HepG2 (cell line): ENCODE results near the gene TMEM117. TPM values are rescaled to one million over a fixed set of nuclear protein-coding genes. Genes with fewer than 3 reads are reported as not detected.

Source experiments
- ATAC-seq: fragments of 200-7000 bp; cut with Tn5 transposase; 3 replicates; pipeline ENCODE4 v1.9.1; 2020; ENCODE audit warnings: mild to moderate bottlenecking, moderate library complexity
- BruUV-seq: library from RNA; stranded (reverse); fragments of 400-500 nt; replicated peaks from 2 replicates; lab custom pipeline; 2021; lab: Mats Ljungman, UMichigan
- CTCF ChIA-PET: fragments of 300-600 bp; formaldehyde crosslinking; extraction: SDS; loops from one replicate; lab custom pipeline; 2021; ENCODE audit warnings: low total read pairs, inconsistent platforms, low intra/inter-chr PET ratio; lab: Yijun Ruan, JAX
- POLR2A ChIA-PET: fragments of 350-600 bp; sonication (Branson Sonifier 250); formaldehyde crosslinking; loops from one replicate; lab custom pipeline; 2020; ENCODE audit warnings: antibody characterized with exemption, inconsistent platforms; lab: Yijun Ruan, JAX
- DNase-seq: peaks from one replicate; pipeline ENCODE4 v3.0.0-alpha.2; 2015; ENCODE audit warnings: low spot score
- FAIRE-seq: peaks from 3 replicates; lab custom pipeline; 2011; peaks lifted over from hg19 to GRCh38; lab: Jason Lieb, UNC
- H2AFZ ChIP-seq: one replicate; pipeline ENCODE4 v1.6.1; 2011; ENCODE audit warnings: low read length, inconsistent platforms
- H3K27ac ChIP-seq: fragments of 300-600 bp; 3 replicates; pipeline ENCODE4 v1.8.0; 2011; ENCODE audit warnings: mixed run types, mild to moderate bottlenecking, mixed read lengths, low read length, inconsistent platforms; ENCODE audit not compliant: insufficient read depth; ENCODE audit errors: extremely low read length
- H3K27me3 ChIP-seq, 2 experiments: fragments of 200-600 bp in 1 of 2; 2 replicates in 1 of 2; 3 replicates in 1 of 2; pipeline versions ENCODE4 v1.6.0 to v1.8.0; 2011; ENCODE audit warnings: low read length in 2 of 2, mild to moderate bottlenecking in 2 of 2, moderate library complexity in 2 of 2, inconsistent platforms in 1 of 2; ENCODE audit not compliant: insufficient read depth in 2 of 2, control insufficient read depth in 1 of 2
- H3K36me3 ChIP-seq, 2 experiments: fragments of 200-600 bp in 1 of 2; replicated peaks in 1 of 2; 2 replicates in 1 of 2; 3 replicates in 1 of 2; pipeline versions ENCODE4 v1.5.1 to v1.8.0; 2011; ENCODE audit warnings: low read length in 2 of 2, inconsistent platforms in 1 of 2; ENCODE audit not compliant: insufficient read depth in 2 of 2, control insufficient read depth in 1 of 2
- H3K4me1 ChIP-seq: 2 replicates; pipeline ENCODE4 v1.5.1; 2012; ENCODE audit warnings: low read length, inconsistent platforms; ENCODE audit not compliant: insufficient read depth
- H3K4me2 ChIP-seq: 2 replicates; pipeline ENCODE4 v1.6.0; 2011; ENCODE audit warnings: low read depth, low read length, inconsistent platforms
- H3K4me3 ChIP-seq, 3 experiments: fragments of 200-600 bp in 1 of 3; sonication (generic), shearing (Covaris generic) in 1 of 3; replicated peaks in 1 of 3; 2 replicates each; pipeline ENCODE4 v1.5.1; 2011 to 2016; ENCODE audit warnings: low read length in 3 of 3, inconsistent platforms in 2 of 3, low read depth in 2 of 3, mild to moderate bottlenecking in 2 of 3, control low read depth in 1 of 3, mixed read lengths in 1 of 3; ENCODE audit not compliant: insufficient read depth in 1 of 3
- H3K79me2 ChIP-seq: one replicate; pipeline ENCODE4 v1.6.1; 2011; ENCODE audit warnings: low read length, inconsistent platforms; ENCODE audit not compliant: insufficient read depth
- H3K9ac ChIP-seq: 2 replicates; pipeline ENCODE4 v1.6.0; 2011; ENCODE audit warnings: mild to moderate bottlenecking, low read depth, low read length, inconsistent platforms; ENCODE audit not compliant: insufficient read depth
- H3K9me3 ChIP-seq: 2 replicates; pipeline ENCODE4 v1.5.1; 2012; ENCODE audit warnings: mild to moderate bottlenecking, low read length
- H4K20me1 ChIP-seq: 2 replicates; pipeline ENCODE4 v1.6.0; 2011; ENCODE audit warnings: inconsistent platforms, mild to moderate bottlenecking, low read length, moderate library complexity; ENCODE audit not compliant: insufficient read depth
- ATRX ChIP-seq: sonication (generic); formaldehyde crosslinking; IDR thresholded peaks from 2 replicates; pipeline ENCODE4 v1.4.0; 2020; ENCODE audit warnings: missing genetic modification reagents, borderline replicate concordance
- DZIP1 ChIP-seq: sonication (generic); formaldehyde crosslinking; IDR thresholded peaks from 2 replicates; pipeline ENCODE4 v1.5.0; 2020; ENCODE audit warnings: mild to moderate bottlenecking, missing genetic modification reagents
- MBNL3 ChIP-seq: fragments of 250-450 bp; sonication (Bioruptor Pico); conservative IDR thresholded peaks from 2 replicates; pipeline ENCODE4 v1.8.0; 2022; ENCODE audit warnings: mild to moderate bottlenecking, inconsistent platforms
- RELA ChIP-seq: sonication (generic); formaldehyde crosslinking; IDR thresholded peaks from 2 replicates; pipeline ENCODE4 v1.4.0; 2020; ENCODE audit warnings: missing genetic modification reagents
- ZNF747 ChIP-seq: sonication (generic); formaldehyde crosslinking; IDR thresholded peaks from 2 replicates; pipeline ENCODE4 v1.8.1; 2023; ENCODE audit warnings: missing genetic modification reagents, mild to moderate bottlenecking, borderline replicate concordance
- ZNF788 ChIP-seq: sonication (generic); formaldehyde crosslinking; IDR thresholded peaks from 2 replicates; pipeline ENCODE4 v1.5.0; 2020; ENCODE audit warnings: mild to moderate bottlenecking, missing genetic modification reagents, borderline replicate concordance
- WGBS: methylation state at CpG from one replicate; pipeline ENCODE4 v1.1.6; 2017; ENCODE audit warnings: low lambda C conversion rate; 5-methylcytosine and 5-hydroxymethylcytosine counted together
- in situ Hi-C: cut with HindIII; loops from 2 replicates; pipeline ENCODE4 v1.10.0; 2017; ENCODE audit warnings: low pct_unique_long_range_greater_than_20kb; ENCODE audit not compliant: extremely low pct_ligation_motif_present
- intact Hi-C: fragments of 100-400 bp; cut with micrococcal nuclease; formaldehyde crosslinking; loops from one replicate; pipeline ENCODE4 v1.10.0; 2022; ENCODE audit not compliant: unreplicated experiment
- polyA plus RNA-seq, 8 experiments: library from polyadenylated mRNA; depleted of rRNA in 3 of 8; stranded (reverse) in 7 of 8; unstranded in 1 of 8; fragments of >200 nt; fragmentation: Illumina TruSeq in 4 of 8; extraction: Trizol in 4 of 8; gene quantifications; 2 replicates each; pipeline versions ENCODE4 v1.2.1 to v1.2.3, GENCODE V29; 2011 to 2016; ENCODE audit warnings: low read depth in 4 of 8, missing spikeins in 1 of 8, mixed read lengths in 1 of 8; ENCODE audit not compliant: insufficient read depth in 1 of 8
- total RNA-seq, 5 experiments: library from RNA; depleted of rRNA; stranded (reverse); fragments of >200 nt; fragmentation: Illumina TruSeq; extraction: Trizol; gene quantifications; 2 replicates each; pipeline ENCODE4 v1.2.3, GENCODE V29; 2016; ENCODE audit warnings: low read depth in 1 of 5
- TF ChIP-seq, protein P1 (sequence below): IDR thresholded peaks from 2 replicates; pipeline ENCODE4 v1.6.1; 2012; ENCODE audit warnings: inconsistent platforms
- TF ChIP-seq, protein P2 (sequence below): sonication (generic); formaldehyde crosslinking; IDR thresholded peaks from 2 replicates; pipeline ENCODE4 v1.8.1; 2022; ENCODE audit warnings: mild to moderate bottlenecking, missing genetic modification reagents

Gene TMEM117
- total and polyA plus RNA-seq, 2 of the 13 experiments (the other 11 are each of a cell fraction or from before 2014, with no cell fraction given) = 2.8 to 8.5 TPM

DNA sequence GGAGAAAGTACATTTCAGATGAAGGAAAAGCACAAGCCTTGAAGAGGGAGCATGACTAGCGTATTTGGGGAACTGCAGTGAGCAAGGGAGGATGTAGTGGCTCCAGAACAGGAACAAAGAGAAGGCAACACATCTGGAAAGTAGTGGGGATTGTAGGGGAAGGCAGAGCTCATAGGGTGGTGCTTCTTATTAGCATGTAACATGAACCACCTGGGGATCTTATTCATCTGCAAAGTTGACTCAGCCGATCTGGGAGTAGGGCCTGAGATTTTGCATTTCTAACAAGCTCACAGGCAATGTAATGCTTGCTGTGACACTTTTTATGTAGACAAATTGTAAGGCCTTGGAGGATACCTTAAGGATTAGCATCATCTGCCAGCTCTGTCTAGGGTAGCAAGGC is 592.9 kb downstream of the TMEM117 start (continued):
- TF ChIP-seq, protein P1, sequence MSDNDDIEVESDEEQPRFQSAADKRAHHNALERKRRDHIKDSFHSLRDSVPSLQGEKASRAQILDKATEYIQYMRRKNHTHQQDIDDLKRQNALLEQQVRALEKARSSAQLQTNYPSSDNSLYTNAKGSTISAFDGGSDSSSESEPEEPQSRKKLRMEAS = no peak
- no peak for TF ChIP-seq ZNF788
- no peak for TF ChIP-seq DZIP1 (CRISPR knock-in tag)
- no peak for TF ChIP-seq ATRX
- TF ChIP-seq ZNF747 (CRISPR knock-in tag) = no peak
- TF ChIP-seq, all 625 proteins: peak for 0

- FAIRE-seq = no peak
These were observed 595.9 kb downstream of the TMEM117 start for GRCh38 chr12:44431647-44432343.

More at GRCh38 chr12:44431647-44432343, 595.9 kb downstream of the TMEM117 start:
- ChIA-PET POLR2A (no interaction called here), CTCF (no interaction called here)
- 25% methylated on average over 10 of the region's 10 CpGs for WGBS
- DNase-seq (no peak), ATAC-seq (no peak)
- no peak overlapping the region for H2AFZ ChIP-seq
- H3K4me2 ChIP-seq = no peak overlapping the region
- H3K36me3 ChIP-seq = no peaks in the 10 kb centered on the region
- H3K4me1 ChIP-seq = no peaks in the 10 kb centered on the region
- H3K79me2 ChIP-seq = no peaks in the 10 kb centered on the region
- H3K4me3 ChIP-seq = no peak overlapping the region
- H3K9ac ChIP-seq = no peak overlapping the region
- in situ Hi-C loops (no loop called here), intact Hi-C loops (no loop called here)
- no peak overlapping the region for H3K27ac ChIP-seq
- H4K20me1 ChIP-seq = no peaks in the 10 kb centered on the region
- no peaks in the 10 kb centered on the region for H3K9me3 ChIP-seq
- TF ChIP-seq MBNL3 (CRISPR knock-in tag) (no peak), RELA (no peak)
- TF ChIP-seq, protein P2, sequence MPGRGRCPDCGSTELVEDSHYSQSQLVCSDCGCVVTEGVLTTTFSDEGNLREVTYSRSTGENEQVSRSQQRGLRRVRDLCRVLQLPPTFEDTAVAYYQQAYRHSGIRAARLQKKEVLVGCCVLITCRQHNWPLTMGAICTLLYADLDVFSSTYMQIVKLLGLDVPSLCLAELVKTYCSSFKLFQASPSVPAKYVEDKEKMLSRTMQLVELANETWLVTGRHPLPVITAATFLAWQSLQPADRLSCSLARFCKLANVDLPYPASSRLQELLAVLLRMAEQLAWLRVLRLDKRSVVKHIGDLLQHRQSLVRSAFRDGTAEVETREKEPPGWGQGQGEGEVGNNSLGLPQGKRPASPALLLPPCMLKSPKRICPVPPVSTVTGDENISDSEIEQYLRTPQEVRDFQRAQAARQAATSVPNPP (CRISPR knock-in tag) = no peak
- peaks cover 0 to 7% of the 10 kb centered on the region in 2 experiments; a peak in 1 of 5 replicates for H3K27me3 ChIP-seq
- BruUV-seq = no TSS peak
